Thyroid gland (tissue), 4 donors: Measurements from ENCODE around the gene MS4A18.

Experiments
- CTCF ChIP-seq, 6 experiments: fragments of 200-600 bp in 3 of 6; fragments of 450-650 bp in 3 of 6; sonication (generic) in 3 of 6; IDR thresholded peaks; one replicate each; pipeline ENCODE4 v1.5.1; 2016 to 2019; ENCODE audit warnings: antibody characterized with exemption in 6 of 6, mild to moderate bottlenecking in 2 of 6, inconsistent platforms in 1 of 6, moderate library complexity in 1 of 6
- POLR2A ChIP-seq, 2 donors: fragments of 450-650 bp; IDR thresholded peaks; one replicate each; pipeline ENCODE4 v1.6.1; 2017; ENCODE audit warnings: antibody characterized with exemption in 2 of 2, mild to moderate bottlenecking in 2 of 2, moderate library complexity in 1 of 2

- TF ChIP-seq CTCF (IDR thresholded peaks at IDR 0.05) (no peak), POLR2A (IDR thresholded peaks at IDR 0.05) (no peak)
Observed at GRCh38 chr11:60747359-60747873, 22.9 kb downstream of the MS4A18 start.
